ENCODE results near the gene HNRNPLL.
A peak's percentile ranks its signal among the peaks of the same experiment; 100 is the strongest.

The HNRNPLL gene

GRCh38 chr2:38591152-38591551, 11.6 kb downstream of the HNRNPLL start:
- no peak for DNase-seq

DNA sequence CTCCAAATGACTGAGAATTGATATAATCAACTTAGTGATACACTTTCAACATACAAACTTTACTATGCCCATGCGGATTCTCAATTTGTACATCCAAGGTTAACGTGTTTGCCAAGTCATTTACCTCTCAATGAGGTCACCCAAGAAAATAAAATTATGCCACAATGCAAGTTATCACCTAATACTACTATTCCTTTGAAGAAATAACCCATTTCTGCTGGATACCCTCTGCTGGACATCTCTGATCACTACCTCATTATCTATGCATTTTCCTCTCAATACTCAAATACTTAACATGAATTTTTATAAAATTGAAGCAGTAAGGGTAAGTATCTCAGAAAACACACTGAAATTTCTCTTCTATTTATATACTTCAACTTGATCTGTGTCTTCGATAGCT, 12.7 kb downstream of the HNRNPLL start:
- no peak for DNase-seq

- DNase-seq, result no peak
These were observed 15.8 kb downstream of the HNRNPLL start for GRCh38 chr2:38586931-38587330.

GRCh38 chr2:38584881-38585280, 17.8 kb downstream of the HNRNPLL start:
- no peak for DNase-seq

DNA sequence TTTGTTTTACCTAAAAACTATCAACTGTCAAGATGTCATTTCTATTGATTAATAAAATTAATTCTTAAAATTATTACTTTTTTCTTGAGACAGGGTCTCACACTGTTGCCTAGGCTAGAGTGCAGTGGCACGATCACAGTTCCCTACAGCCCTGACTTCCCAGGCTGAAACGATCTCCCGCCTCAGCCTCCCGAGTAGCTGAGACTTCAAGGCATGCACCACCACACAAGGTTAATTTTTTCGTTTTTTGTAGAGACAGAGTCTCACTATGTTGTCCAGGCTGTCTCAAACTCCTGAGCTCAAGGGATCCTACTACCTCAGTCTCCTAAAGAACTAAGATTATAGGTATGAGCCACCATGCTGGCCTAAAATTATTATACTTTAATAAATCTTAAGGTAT, 18.7 kb downstream of the HNRNPLL start:
- no peak for DNase-seq

GRCh38 chr2:38583524-38583923, 19.2 kb downstream of the HNRNPLL start:
- no peak for DNase-seq

DNA sequence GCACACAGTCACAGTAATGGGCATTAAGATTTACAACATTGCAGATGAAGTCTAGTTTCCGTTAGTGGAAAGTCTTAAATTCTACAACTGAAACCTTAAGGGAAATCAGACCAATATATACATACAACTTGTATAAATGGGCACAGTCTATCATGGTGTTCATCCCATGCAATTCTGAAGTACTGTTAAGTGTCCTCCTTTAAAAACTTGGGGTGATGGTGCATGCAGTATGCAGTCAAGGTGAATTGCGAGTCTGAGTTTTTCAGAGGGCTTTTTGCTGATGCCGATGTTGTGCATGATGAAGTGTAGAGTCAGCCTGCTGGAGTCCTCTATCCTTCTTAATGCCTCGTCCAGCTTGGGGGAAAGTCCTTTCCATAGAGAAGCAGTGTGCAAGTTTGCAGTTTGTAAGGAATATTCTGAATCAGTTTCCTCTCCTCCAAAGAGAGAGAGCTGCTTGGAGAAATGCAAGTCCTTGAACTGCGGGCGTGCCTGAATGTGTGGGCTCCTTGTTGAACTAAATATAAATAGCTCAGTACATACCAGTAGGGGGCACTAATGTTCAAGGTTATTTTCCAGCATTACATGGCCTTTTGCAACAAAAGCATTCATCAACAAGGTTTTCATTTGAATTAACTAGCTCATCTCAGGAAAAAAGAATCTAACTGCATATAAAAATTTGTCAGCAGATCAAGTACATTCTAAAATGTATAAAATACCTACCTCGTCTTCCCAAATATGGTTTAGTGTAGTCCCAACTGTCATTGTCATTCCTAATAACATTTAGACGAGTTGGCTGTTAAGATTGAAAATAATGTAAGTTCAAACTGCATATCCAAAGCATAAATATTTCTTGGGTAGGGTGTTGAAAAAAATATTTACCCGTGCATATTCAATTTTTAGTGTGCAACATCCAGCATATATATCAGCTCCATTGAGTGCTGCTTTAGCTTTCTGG, 21.3 kb downstream of the HNRNPLL start:
- DNase-seq, result peak; percentile 22

- DNase-seq, result no peak
These were observed 22.6 kb downstream of the HNRNPLL start for GRCh38 chr2:38580115-38580636.

DNA sequence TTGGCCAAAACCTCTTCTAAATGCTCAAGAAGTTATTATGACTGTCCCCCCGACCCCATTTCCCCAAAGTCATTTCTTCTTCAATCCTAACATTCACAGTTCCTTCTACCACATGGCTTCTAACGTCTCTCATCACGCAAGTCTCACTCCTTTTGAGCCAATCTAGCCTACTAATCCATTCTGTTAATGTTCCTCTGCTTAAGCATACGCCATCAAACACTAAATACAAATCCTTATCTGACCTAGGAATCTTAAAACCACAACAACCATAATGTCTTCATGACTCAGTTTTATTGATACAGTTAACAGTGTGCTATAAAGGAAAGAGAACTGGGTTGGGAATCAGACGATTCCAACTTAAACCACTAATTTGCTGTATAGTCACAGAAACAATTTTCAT, 23.9 kb downstream of the HNRNPLL start:
- DNase-seq, result no peak

GRCh38 chr2:38574278-38574677, 28.4 kb downstream of the HNRNPLL start:
- DNase-seq, result no peak

DNA sequence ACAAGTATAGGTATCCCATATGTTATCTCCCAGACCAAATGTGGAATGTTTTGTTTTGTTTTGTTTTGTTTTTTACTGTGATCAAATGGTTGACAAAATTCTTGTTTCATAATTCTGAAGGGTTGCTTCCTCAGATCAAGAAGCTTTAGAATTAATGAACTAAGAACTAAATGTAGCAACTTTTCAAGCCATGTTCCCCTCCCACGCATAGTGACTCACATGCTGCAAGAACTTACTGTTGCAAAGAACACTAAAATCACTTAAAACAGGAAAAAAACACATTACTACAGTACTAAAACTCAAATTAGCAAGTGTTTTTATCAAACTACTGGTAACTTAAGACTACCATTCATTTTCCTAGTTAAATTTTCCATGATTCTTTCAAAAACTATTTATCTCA, 30.6 kb downstream of the HNRNPLL start:
- no peak for DNase-seq

DNA sequence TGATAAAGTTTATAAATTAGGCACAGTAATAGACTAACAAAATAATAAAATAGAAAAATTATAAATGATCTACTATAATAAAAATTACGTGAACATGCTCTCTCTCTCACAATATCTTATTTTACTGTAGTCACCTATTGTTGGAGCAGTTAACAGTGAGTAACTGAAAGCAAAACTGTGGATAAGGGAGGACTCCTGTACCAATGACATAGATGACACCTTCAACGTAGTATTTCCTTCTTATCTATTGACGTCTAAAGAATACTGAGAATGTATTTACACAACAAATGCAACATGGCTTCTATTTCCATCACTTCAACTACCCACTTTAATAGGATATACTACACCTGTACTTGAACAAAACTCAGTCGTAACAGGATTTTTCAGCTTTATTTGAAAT, 31.5 kb downstream of the HNRNPLL start:
- DNase-seq, result no peak

GRCh38 chr2:38568724-38569436, 33.8 kb downstream of the HNRNPLL start:
- DNase-seq, result no peak

GRCh38 chr2:38565333-38565732, 37.4 kb downstream of the HNRNPLL start:
- DNase-seq, result no peak

GRCh38 chr2:38561691-38562090, 41.0 kb downstream of the HNRNPLL start:
- DNase-seq, result no peak

DNA sequence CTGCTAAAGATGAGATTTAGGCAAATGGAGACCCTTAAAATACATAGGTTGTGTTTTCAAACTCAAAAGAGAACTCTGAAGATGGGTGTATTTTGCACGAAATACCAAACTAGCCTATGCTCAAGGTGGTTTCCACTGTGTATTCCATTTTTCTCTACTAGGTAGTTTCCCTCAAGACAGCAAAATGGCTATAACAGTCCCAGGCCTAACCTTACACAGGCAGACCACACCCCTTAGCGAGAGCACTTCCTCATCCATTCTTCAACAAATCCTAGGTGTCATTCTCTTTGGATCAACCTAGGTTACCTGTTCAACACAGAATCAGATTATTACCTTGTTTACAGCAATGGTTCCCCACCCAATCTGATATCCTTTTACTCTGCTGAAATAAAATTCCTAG, 42.6 kb downstream of the HNRNPLL start:
- no peak for DNase-seq

DNA sequence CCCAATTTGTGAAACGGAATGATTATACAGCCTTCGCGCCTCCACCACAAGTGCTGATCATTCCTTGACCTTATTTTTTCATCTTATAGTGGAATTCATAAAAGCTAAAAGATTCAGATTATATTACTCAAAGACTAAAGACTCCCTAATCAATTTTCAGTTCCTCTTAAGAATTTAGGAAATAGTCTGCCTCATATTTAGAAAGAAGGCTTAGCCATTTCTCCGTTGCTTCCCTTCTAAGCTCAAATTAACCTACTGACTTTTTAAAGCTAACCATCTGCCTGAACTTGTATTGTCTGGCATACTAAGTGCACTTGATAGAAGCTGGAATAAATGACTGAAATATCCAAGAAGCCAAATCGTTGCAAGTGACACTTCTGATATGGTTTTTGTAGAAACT, 44.7 kb downstream of the HNRNPLL start:
- no peak for DNase-seq

GRCh38 chr2:38557217-38557616, 45.5 kb downstream of the HNRNPLL start:
- DNase-seq, result no peak

- no peak for DNase-seq
These were observed 46.5 kb downstream of the HNRNPLL start for GRCh38 chr2:38556006-38556801.

GRCh38 chr2:38554973-38555595, 47.6 kb downstream of the HNRNPLL start:
- no peak for DNase-seq

- DNase-seq, result no peak
These were observed 49.2 kb downstream of the HNRNPLL start for GRCh38 chr2:38553554-38553953.

DNA sequence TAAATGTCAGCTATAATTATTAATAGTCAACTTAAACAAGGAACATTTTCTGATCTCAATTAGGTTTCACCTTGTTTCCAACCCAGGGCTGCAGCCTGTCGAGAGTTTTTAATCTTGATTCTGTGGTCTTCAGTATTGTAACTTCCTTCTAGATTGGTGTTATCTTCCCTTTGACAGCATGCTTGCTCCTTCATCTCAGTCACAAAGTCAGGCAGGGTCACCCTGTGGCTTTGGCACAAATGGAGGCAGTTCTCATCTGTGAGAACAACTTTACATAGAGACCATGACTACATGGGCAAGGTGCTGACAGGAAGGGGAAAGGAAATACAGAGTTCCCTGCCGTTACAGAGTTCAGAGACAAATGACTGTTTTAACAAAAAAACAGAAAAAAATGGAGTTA, 50.5 kb downstream of the HNRNPLL start:
- DNase-seq, result no peak

GRCh38 chr2:38551746-38552145, 51.0 kb downstream of the HNRNPLL start:
- no peak for DNase-seq
